ENCODE results near the gene GPR158.
"Not testable (repeated sequence)": the region's sequence is repeated elsewhere in the genome, so short reads cannot be mapped to it uniquely, and the experiment has no call there.

Gene GPR158

DNA sequence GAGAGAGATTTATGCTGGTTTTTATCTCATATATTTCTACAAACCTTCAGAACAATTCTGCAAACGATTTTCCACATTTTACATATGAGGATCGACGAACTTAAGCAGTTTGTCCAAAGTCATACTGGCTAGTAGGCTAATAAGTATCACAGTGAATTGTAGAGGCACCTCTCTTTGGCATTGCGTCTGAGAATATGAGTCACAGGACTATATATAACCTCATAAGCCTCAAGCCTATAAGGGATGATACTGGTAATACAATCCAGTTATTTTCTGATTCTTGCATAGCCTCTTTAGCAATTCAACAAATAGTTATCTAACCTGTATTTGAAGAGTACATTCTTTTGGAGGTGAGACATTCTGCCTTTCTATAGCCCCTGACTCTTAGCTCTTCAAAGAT lies 129.8 kb downstream of the GPR158 start:
- DNase-seq = no peak

DNA sequence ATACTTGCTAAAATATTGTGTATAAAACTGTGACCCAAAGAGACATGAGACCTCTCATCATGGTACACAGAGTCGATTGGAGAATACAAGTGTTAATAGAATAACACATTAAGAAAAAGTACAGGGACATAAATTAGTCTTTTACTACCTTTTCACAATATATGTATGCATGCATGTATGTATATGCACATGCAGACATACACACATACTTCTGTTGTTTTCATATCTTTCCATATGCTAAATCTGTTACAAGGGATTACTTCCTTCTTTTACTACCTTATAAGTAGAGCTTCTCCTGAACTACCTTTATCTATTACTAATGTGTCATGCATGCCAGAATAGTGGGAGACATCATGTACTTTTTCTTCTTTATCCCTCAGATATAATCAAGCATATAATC lies 131.6 kb downstream of the GPR158 start:
- no peak for DNase-seq

DNA sequence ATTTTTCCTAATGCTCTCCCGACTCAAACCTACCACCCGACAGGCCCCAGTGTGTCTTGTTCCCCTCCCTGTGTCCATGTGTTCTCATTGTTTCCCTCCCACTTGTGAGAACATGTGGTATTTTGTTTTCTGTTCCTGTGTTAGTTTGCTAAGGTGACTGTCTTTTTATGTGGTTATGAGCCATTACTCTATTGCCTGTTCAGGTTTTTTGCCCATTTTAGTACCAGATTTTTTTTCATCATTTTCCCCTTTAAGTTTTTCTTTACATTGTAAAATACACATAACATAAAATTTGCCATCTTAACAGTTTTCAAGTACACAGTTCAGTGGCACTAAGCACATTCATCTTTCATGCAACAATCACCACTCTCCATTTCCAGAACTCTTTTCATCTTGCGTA lies 133.5 kb downstream of the GPR158 start:
- DNase-seq = no peak

DNA sequence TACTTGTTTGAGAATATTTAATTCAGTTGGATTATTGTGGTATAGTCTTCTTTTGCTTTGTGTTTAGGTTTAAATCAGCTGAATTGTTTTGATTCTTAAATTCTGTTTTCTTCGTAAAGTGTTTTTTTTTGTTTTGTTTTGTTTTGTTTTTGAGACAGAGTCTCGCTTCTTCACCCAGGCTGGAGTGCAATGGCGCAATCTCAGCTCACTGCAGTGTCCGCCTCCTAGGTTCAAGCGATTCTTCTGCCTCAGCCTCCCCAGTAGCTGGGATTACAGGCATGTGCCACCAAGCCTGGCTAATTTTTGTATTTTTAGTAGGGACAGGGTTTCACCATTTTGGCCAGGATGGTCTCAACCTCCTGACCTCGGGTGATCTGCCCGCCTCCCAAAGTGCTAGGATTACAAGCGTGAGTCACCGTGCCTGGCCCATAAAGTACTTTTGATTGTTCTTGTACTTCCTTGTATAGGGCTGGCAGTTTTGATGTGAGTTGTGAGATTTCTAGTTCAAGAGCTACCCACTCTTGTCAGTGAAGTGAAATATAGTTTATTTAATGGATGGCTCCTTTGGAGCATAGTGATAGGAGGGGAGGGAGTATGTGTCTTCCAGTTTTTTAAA lies 142.9 kb downstream of the GPR158 start:
- not testable (repeated sequence) for DNase-seq

DNA sequence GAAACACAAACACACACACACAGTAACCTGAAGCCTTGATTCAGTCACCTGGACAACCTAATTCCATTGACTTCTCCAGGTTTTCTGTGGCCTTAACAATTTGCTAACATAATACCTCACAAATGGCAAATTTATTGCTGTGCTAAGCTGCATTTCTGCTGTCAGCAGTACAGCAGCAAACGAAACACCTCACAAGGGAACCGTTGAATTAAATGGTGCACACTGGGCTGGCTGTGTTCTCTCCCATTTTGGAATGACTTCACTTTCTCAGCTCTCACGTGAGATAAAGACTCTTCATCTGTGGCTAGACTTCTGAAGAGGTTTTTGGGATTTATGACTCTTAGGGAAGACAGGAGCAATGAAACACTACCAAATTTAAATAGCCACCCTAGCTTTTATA lies 152.5 kb downstream of the GPR158 start:
- no peak for DNase-seq

DNA sequence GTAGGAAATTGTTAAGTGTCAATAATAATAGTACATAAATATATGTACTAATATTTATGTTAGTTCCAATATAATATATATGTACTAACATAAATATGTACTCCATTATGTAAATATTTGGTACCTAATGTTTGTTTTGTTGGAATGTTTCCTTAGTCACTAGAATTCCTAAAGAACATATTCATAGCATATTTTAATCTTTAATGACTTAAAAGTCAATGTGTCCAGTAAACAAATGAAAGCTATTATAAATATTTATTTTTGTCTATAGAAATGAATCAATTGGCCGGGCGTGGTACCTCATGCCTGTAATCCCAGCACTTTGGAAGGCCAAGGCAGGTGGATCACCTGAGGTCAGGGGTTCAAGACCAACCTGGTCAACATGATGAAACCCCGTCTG lies 153.6 kb downstream of the GPR158 start:
- DNase-seq = no peak

DNA sequence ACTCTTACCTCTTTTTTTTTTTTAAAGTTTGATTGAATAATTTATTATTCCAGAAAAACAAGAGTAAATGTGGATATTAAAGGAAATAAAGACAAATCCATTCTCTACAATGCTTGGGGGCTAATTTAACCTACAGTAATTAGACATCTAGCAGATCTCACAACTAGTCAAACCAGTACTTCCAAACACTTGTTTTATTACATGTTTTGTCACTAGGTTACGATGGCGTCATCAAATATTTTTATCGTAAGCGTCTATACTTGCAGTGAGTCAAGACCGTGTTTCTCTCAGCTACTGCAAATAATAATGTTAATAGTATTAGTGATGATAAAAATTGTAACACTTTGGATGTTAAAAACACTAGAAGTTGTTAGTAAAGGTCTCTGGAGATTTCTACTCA lies 154.8 kb downstream of the GPR158 start:
- not testable (repeated sequence) for DNase-seq

DNA sequence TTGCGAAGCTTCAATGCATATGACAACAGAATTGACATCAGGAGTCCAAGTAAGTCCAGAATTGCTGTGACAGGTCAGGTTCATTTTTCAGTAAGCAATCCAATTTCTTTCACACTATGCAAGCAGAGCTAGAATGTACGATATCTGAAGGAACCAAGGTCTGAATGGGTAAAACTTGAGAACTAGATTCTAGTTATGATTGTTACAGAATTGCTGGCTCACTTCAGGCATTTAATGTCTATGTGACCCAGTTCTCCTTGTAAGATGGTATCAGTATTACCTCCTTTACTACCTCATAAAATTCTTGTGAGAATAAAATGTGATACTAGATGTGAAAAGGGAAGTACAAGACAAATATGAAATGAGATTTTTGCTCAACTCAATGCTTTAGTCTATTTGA lies 159.6 kb downstream of the GPR158 start:
- DNase-seq = no peak

DNA sequence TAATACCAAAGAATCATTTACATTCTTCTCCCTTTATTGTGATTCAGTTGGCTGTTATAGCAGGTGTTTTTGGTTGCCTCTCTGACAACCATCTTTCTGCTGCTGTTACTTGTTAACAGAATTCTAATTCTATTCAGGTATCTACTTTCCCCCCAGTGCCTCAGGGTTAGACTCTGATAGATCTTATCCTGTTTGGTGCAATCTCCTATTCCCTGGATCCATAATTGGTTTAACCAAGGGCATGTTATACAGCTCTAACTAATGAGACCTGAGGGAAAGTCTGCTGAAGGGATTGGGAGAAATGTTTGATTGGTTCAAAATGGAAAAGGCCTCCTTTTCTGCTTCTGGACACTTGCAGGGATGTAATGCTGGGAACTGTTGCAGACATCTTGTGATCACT lies 161.5 kb downstream of the GPR158 start:
- DNase-seq = no peak

DNA sequence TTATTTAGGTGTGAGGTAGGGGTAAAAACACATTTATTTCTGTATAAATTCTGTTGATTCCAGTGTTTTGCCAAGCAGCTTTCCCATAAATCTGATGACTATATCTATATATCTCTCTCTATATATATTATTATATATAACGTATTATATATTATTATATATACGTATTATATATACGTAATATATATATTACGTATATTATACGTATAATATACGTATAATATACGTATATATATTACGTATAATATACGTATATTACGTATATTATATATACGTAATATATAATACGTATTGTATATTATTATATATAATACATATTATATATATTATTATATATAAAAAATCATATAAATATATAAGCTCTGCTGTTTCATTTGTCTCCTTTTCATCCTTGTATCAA lies 163.5 kb downstream of the GPR158 start:
- DNase-seq = no peak

DNA sequence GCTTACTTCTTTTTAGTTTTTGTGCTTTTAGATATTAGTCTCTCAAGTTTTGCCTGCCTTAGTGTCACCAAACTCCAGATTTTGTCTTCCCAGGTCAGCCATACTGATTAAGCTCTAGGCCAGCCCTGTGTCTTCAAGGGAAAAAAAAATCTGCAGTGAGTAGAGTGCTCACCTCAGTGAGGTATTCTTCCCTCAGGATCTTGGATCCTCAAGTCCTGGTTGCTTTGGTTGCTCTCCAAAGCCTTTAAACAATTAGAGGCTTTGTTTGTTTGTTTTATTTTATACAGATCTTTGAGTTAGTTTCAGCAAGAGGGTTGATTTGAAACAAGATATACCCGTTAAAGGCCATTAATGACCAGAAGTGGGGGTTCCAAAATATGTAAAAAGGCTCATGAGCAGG lies 165.2 kb downstream of the GPR158 start:
- no peak for DNase-seq

DNA sequence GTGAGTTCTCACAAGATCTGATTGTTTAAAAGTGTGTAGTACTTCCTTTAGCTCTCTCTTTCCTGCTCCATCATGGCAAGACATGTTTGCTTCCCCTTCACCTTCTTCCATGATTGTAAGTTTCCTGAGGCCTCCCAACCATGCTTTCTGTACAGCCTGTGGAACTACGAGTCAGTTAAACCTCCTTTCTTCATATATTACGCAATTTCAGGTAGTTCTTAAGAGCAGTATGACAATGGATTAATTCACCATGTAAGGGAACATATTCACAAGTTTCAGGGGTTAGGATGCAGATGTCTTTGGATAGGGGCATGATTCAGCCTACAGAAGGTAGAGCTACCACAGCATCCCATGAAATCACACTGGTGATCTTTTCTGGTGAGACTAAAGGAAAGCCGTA lies 174.7 kb downstream of the GPR158 start:
- DNase-seq = no peak

DNA sequence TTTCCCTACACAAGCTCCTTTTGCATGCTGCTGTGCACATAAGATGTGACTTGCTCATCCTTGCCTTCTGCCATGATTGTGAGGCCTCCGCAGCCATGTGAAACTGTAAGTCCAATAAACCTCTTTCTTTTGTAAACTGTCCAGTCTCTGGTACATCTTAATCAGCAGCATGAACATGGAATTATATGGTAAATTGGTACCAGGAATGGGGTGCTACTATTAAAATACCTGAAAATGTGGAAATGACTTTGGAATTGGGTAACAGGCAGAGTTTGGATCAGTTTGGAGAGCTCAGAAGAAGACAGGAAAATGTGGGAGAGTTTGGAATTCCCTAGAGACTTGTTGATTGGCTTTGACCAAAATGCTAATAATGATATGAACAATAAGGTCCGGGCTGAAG lies 181.8 kb downstream of the GPR158 start:
- DNase-seq = no peak

DNA sequence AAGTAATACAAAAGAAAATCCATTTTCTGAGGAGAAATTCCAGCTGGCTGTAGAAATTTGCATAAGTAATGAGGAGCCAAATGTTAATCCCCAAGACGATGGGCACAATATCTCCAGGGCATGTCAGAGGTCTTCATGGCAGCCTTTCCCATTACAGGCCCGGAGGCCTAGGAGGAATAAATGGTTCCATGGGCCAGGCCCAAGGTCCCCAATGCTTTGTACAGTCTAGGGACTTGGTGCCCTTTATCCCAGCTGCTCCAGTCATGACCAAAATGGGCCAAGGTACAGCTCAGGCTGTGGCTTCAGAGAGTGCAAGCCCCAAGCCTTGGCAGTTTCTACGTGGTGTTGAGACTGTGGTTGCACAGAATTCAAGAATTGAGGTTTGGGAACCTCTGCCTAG lies 182.5 kb downstream of the GPR158 start:
- DNase-seq = no peak

DNA sequence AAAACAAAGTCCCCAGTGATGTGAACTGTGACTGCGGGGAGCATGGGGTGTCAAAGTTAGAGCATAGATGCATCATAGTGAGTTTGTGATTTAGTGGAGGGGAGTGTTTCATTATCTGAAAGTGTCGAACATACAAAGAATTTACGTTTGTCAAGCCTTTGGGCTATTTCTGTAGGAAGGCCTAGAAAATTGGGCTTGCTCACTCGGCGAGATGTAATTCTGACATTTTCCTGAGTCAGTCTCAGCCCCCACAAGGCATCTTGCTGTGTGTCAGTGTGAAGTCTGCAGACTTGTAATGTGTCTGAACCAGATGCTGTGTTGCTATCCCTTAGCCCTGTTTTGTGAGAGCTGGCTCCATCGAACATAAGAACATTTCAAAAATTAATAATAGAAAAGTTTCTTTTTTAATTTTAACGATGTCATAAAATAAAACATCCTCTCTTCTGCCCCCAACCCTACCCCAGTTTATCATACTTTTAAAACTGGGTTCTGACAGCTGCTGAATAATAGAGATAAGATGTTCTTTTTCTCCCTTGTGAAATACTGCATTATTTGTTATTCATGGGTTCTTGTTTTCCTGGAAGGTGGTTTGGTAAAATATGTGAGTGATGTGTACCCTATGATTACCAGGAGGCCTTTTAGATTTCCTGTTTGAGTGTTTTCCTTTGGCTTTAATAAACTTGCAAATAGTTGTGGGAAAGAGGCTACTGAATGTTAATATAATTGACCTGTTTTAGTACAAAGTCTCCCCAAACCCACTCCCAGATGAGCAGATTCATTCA lies 207.4 kb downstream of the GPR158 start:
- no peak for DNase-seq

DNA sequence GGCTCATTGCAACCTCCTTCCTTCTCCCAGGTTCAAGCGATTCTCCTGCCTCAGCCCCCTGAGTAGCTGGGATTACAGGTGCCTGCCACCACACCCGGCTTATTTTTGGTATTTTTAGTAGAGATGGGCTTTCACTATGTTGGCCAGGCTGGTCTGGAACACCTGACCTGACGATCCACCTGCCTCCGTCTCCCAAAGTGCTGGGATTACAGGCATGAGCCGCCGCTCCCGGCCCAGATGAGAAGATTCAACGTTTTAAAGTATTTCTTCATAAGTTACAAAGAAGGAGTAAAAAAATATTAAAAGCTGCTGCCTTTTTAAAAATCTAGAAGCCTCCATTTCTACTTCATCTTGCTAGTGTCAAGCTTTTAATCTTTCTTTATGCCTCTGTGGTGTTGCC lies 208.1 kb downstream of the GPR158 start:
- not testable (repeated sequence) for DNase-seq

DNA sequence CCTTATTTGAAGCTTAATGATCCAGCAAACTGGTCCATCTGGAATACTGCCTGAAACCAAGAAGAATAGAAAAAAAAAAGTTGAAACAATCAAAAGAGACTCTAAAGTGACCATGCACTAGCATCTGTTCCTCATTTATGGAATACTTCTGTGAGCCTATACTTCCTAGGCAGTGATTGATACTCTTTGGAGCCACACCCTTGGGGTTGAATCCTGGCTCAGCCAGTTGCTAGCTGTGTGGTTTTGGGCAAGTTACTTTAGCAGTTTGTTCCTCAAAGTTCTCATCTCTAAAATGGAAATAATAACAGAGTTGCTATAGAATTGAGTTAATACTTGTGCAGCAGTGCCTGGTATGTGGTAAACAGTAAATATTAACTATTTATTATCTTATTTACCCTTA lies 208.9 kb downstream of the GPR158 start:
- no peak for DNase-seq

DNA sequence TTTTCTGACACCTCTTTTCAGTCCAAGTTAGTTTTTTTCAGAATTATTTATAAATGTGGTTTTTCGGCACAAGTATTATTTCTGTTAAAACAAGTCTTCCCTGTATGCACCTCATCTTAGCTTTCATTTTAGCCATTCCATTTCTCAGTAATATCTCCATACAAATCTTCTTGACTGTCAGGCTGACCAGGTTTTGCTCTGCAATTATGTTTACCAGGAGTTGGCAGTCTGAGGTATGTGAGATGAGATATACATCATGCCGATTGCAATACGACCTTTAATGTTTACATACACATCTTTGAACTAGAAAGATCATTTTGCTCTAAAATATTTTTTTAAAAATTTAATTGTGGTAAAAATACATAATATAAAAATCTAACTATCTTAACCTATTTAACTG lies 209.8 kb downstream of the GPR158 start:
- DNase-seq = no peak

DNA sequence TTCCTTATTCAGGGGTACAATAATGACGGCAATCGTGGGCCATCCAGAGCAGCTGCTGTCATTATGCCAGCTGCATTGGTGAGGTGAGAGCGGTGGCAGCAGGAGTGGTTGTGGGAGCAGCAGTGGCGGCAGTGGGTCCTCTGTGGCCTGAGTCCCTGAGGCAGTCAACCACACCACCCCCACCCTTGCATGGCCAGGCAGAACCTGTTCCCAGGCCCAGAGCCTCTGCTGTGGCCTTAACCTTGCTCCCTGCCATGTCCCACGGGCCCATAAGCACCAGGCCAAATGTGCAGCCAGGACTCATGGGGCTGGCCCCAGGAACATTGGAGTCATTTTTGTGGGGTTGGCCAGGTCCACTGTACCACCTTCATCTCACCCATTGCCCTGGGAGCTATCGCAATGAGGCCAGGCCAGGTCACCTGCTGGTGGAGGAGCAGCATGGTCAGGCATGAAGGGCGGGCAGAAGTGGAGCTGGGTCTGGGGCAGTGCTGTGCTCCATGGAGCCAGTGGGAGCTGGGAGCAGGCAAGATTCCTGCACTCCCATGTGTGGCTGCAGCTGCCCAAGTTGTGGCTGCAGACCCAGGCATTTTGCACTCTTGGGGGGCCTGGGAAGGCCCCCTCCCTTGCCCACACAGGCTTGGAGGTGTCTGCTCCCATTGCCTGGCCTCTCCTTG lies 213.5 kb downstream of the GPR158 start:
- no peak for DNase-seq

DNA sequence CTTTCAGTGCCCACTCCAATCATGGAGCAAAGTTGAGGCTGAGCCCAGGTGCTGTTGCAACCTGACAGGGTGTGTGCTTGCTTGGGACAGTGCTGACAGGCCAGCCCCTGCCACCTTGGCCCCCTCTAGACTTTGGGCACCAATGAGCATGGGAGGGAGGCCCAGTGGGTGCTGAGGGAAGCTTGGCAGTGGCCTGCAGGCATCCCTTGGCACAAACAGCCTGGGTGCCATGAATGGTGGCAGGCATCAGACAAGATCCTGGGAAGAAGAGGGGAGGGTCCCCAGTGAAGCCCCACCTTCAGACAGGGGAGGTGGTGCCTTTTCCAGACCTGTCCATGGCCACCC lies 214.0 kb downstream of the GPR158 start:
- DNase-seq = no peak

DNA sequence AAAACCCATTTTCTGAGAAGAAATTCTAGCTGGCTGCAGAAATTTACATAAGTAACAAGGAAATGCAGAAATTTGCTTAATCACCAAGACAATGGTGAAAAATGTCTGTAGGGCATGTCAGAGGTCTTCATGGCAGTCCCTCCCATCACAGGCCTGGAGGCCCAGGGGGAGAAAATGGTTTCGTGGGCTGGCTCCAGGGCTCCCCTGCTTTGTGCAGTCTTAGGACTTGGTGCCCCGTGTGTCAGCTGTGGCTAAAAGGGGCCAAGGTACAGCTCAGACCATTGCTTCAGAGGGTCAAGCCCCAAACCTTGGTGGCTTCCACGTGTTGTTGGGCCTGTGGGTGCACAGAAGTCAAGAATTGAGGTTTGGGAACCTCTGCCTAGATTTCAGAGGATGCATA lies 215.9 kb downstream of the GPR158 start:
- no peak for DNase-seq

DNA sequence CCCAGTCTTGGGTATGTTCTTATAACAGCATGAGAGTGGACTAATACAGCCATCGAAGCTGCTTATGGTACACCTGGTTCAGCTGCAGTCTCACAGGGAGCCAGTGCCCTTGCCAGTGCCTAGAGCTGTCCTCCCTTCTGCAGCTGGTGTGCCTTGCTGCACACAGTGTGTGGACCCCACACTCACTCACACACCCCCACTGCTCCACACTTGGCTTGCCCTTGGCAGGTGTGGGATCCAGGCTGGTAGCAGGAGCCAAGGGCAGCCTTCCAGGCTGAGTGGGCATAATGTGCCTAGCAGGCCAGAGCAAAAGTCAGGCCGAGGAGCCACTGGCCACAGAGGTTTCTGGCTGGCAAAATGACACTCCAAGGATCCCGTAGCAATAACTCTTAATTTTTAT lies 217.3 kb downstream of the GPR158 start:
- no peak for DNase-seq

DNA sequence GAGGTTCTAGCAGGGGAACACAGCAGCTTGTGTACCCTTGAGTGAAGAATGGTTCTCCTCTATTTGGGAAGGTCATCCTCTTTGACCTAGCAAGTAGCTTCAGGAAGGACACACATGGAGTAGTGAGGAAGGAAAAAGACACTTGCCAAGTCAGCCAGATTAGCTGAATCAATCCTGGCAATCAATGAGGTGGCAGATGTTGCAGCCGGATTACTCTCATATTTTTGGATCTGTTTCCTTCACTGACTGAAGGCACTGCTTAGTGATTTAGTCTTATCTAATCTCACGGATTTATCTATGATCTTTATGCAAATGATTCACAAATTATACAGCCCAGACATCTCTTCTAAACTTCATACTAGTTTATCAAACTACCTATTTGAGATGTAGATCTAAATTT lies 218.8 kb downstream of the GPR158 start:
- DNase-seq = no peak

DNA sequence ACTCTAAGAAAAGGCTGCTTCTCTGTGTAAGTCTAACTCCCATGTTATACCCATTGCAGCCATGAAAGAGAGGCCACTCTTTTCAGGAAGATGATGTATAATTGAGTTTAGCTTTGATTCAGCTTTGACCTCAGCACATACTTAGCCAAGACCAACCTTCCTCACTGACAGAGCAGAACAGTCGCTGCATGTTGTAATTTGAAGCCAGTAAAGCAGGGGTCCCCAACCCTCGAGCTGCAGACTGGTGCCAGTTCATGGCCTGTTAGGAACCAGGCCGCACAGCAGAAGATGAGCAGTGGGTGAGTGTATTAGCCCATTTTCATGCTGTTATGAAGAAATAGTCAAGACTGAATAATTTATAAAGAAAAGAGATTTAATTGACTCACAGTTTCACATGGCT lies 223.9 kb downstream of the GPR158 start:
- no peak for DNase-seq

DNA sequence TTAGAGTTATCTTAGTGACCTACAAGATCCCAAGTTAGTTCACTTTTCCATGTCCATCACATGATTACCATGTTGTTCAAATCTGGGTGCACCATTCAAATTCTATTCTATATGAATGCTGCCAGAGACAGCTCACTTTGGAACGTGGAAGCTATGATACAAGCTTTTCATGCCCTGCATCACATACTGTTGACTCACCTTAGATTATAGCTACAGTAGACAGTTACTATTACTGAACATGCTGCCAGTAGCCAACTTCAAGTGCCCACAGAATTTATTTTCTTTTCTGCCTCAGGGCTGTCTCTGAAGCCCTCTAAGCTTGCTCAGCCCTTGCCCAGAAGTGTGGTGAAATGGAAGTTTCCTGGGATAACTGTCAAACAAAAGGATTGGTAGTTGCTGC lies 231.1 kb downstream of the GPR158 start:
- no peak for DNase-seq
